Gastroesophageal sphincter (tissue), 4 donors: ENCODE results near the gene MMEL1. TPM values are rescaled to one million over a fixed set of nuclear protein-coding genes. Genes with fewer than 3 reads are reported as not detected.

Experiments
- ATAC-seq: fragments of 150-250 bp; one replicate; pipeline ENCODE4 v1.9.1; 2016; ENCODE audit warnings: mild to moderate bottlenecking, moderate library complexity
- H3K27ac ChIP-seq, 4 donors: fragments of 200-600 bp; sonication (generic) in 3 of 4; 1 replicate in 3 of 4; 2 replicates in 1 of 4; pipeline ENCODE4 v1.5.1; 2016 to 2019
- H3K27me3 ChIP-seq: fragments of 200-600 bp; sonication (generic); one replicate; pipeline ENCODE4 v1.5.1; 2019
- H3K36me3 ChIP-seq, 2 donors: fragments of 200-600 bp; sonication (generic); one replicate each; pipeline ENCODE4 v1.5.1; 2019; ENCODE audit warnings: control low read depth in 1 of 2
- H3K4me1 ChIP-seq, 3 donors: fragments of 200-600 bp; sonication (generic); 1 replicate in 2 of 3; 2 replicates in 1 of 3; pipeline ENCODE4 v1.5.1; 2016 to 2019; ENCODE audit warnings: control low read depth in 2 of 3
- H3K4me3 ChIP-seq, 2 donors: fragments of 200-600 bp; sonication (generic); one replicate each; pipeline ENCODE4 v1.5.1; 2019; ENCODE audit warnings: mild to moderate bottlenecking in 1 of 2, moderate library complexity in 1 of 2
- H3K9me3 ChIP-seq, 3 donors: fragments of 200-600 bp; sonication (generic); one replicate each; pipeline ENCODE4 v1.5.1; 2017 to 2019; ENCODE audit warnings: control low read depth in 2 of 3
- EP300 ChIP-seq: sonication (generic); formaldehyde crosslinking; IDR thresholded peaks from one replicate; pipeline ENCODE4 v1.6.1; 2017; ENCODE audit warnings: antibody characterized with exemption, mild to moderate bottlenecking
- POLR2A ChIP-seq, 2 donors: fragments of 450-650 bp; IDR thresholded peaks; one replicate each; pipeline ENCODE4 v1.6.1; 2017; ENCODE audit warnings: antibody characterized with exemption in 2 of 2, mild to moderate bottlenecking in 2 of 2, moderate library complexity in 1 of 2
- POLR2AphosphoS5 ChIP-seq: sonication (generic); formaldehyde crosslinking; IDR thresholded peaks from one replicate; pipeline ENCODE4 v1.6.1; 2017; ENCODE audit warnings: antibody characterized with exemption
- WGBS, 2 donors: methylation state at CpG; one replicate each; pipeline ENCODE4 v1.1.5; 2018; ENCODE audit warnings: low coverage in 1 of 2; 5-methylcytosine and 5-hydroxymethylcytosine counted together
- total RNA-seq, 4 donors: library from RNA; depleted of rRNA; stranded (reverse); fragments of >200 nt; gene quantifications; one replicate each; pipeline ENCODE4 v1.1.0, GENCODE V29; 2016
- TF ChIP-seq, protein P1 (sequence below), 4 experiments: fragments of 200-600 bp in 2 of 4; fragments of 450-650 bp in 2 of 4; sonication (generic) in 1 of 4; IDR thresholded peaks; one replicate each; pipeline ENCODE4 v1.5.1; 2017 to 2019; ENCODE audit warnings: antibody characterized with exemption in 4 of 4, mild to moderate bottlenecking in 2 of 4, moderate library complexity in 2 of 4

MMEL1 gene
- total RNA-seq, 4 donors from 2014 or later: 1.4 to 3.9 (median 2.1) TPM; not detected in 1

- peaks cover 0 to 38% (median 1%) of the 10 kb centered on the region in 3 donors for H3K9me3 ChIP-seq
- H3K4me3 ChIP-seq: no peak overlapping the region
- no peaks in the 10 kb centered on the region for H3K27me3 ChIP-seq
- no CpG with 5 or more reads among the region's 12 CpGs for WGBS, 2 donors
- peaks cover 0 to 25% (median 17%) of the 10 kb centered on the region in 3 donors for H3K4me1 ChIP-seq
- ATAC-seq: no peak
- TF ChIP-seq EP300 (no peak), POLR2AphosphoS5 (no peak), POLR2A (IDR thresholded peaks at IDR 0.05) (no peak)
- TF ChIP-seq, protein P1, sequence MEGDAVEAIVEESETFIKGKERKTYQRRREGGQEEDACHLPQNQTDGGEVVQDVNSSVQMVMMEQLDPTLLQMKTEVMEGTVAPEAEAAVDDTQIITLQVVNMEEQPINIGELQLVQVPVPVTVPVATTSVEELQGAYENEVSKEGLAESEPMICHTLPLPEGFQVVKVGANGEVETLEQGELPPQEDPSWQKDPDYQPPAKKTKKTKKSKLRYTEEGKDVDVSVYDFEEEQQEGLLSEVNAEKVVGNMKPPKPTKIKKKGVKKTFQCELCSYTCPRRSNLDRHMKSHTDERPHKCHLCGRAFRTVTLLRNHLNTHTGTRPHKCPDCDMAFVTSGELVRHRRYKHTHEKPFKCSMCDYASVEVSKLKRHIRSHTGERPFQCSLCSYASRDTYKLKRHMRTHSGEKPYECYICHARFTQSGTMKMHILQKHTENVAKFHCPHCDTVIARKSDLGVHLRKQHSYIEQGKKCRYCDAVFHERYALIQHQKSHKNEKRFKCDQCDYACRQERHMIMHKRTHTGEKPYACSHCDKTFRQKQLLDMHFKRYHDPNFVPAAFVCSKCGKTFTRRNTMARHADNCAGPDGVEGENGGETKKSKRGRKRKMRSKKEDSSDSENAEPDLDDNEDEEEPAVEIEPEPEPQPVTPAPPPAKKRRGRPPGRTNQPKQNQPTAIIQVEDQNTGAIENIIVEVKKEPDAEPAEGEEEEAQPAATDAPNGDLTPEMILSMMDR (IDR thresholded peaks at IDR 0.05): no peak
- no peak overlapping the region for H3K27ac ChIP-seq
- H3K36me3 ChIP-seq: no peaks in the 10 kb centered on the region
Measured at GRCh38 chr1:2644591-2645101, 11.8 kb upstream of the MMEL1 start.

GRCh38 chr1:2644171-2644570 is 11.4 kb upstream of the MMEL1 start:
- Histone ChIP-seq H3K4me1 (peaks cover 0 to 25% (median 17%) of the 10 kb centered on the region in 3 donors), H3K27ac (no peak overlapping the region), H3K4me3 (no peak overlapping the region), H3K27me3 (no peaks in the 10 kb centered on the region), H3K9me3 (peaks cover 0 to 35% (median 1%) of the 10 kb centered on the region in 3 donors), H3K36me3 (no peaks in the 10 kb centered on the region)
- TF ChIP-seq POLR2AphosphoS5: no peak
- TF ChIP-seq, protein P1 (IDR thresholded peaks at IDR 0.05): no peak
- TF ChIP-seq EP300: no peak
- TF ChIP-seq POLR2A (IDR thresholded peaks at IDR 0.05): no peak
- no peak for ATAC-seq
- no CpG with 5 or more reads among the region's 14 CpGs for WGBS, 2 donors

- Histone ChIP-seq H3K9me3 (peaks cover 0 to 29% (median 1%) of the 10 kb centered on the region in 3 donors), H3K27ac (peak overlapping the region in 3 of 4 donors; percentile 75 to 88 (median 85)), H3K36me3 (no peaks in the 10 kb centered on the region), H3K4me3 (peak overlapping the region; percentile 92 to 96), H3K27me3 (no peaks in the 10 kb centered on the region), H3K4me1 (peaks cover 0 to 25% (median 17%) of the 10 kb centered on the region in 3 donors)
- no peak for ATAC-seq
- TF ChIP-seq POLR2A (IDR thresholded peaks at IDR 0.05) (no peak), EP300 (no peak), POLR2AphosphoS5 (no peak)
- TF ChIP-seq, protein P1 (IDR thresholded peaks at IDR 0.05): no peak
- no CpG with 5 or more reads among the region's 24 CpGs for WGBS, 2 donors
Measured at GRCh38 chr1:2643414-2644077, 10.7 kb upstream of the MMEL1 start.

DNA sequence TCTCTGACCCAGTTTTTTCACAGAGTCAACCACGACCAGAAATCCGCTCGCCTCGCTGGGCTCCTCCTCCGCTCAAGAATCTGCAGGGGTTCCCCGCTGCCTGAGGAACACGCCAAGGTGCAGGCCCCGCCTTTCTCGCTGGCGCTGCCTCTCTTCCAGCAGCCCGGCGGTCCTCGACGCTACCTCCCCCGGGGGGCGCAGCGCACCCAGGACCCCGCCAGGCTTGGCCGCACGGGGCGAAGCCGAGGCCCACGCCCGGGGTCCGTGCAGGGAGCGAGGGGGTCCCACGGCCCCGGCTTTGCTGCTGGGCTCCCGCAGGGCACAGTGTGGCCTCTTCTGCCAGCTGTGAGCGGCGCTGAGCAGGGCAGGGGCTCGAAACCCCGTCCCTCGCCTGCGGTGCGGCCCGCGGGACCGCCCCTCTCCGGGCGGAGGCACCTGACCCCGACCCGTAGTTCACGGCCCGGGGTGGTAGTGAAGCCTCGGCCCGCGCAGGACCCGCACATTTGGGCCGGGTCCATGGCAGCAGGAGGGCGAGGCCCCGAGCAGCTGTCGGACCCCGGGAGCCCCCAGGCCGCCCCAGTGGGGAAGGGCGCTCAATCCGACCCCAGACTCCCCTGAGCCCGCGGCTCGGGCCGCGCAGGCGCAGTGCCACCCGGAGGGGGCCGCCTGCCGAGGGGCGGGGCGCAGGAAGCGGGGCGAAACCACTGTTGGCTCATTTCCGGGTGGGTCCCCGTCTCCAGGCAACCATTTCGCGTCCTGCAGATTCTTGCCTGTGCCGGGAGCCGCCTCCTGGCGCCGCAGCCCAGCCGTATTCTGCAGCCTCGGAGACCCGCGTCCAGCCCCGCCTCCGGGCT is 10.0 kb upstream of the MMEL1 start:
- TF ChIP-seq EP300 (no peak), POLR2AphosphoS5 (peak; percentile 78), POLR2A (IDR thresholded peaks at IDR 0.05) (peak; percentile 77 to 79)
- TF ChIP-seq, protein P1 (IDR thresholded peaks at IDR 0.05): peak in 3 of 4 experiments; percentile 11 to 37 (median 25)
- no peaks in the 10 kb centered on the region for H3K36me3 ChIP-seq
- peaks cover 0 to 25% (median 17%) of the 10 kb centered on the region in 3 donors for H3K4me1 ChIP-seq
- no CpG with 5 or more reads among the region's 84 CpGs for WGBS, 2 donors
- peak overlapping the region; percentile 37 to 88 (median 80) for H3K27ac ChIP-seq
- H3K27me3 ChIP-seq: peaks cover 7% of the 10 kb centered on the region
- peaks cover 0 to 21% (median 1%) of the 10 kb centered on the region in 3 donors for H3K9me3 ChIP-seq
- peak overlapping the region; percentile 92 to 96 for H3K4me3 ChIP-seq
- ATAC-seq: peak; percentile 93
